WTC11 (cell line): ENCODE results near the gene LOXL4. TPM values are rescaled to one million over a fixed set of nuclear protein-coding genes. Genes with fewer than 3 reads are reported as not detected.

Experiments
- ATAC-seq: fragments of 200-7000 bp; cut with Tn5 transposase; 2 replicates; pipeline ENCODE4 v1.10.0; 2021; ENCODE audit warnings: mild to moderate bottlenecking, moderate library complexity
- CTCF ChIA-PET: fragments of 300-600 bp; sonication (Branson Sonifier 250); formaldehyde crosslinking; loops from one replicate; lab custom pipeline; 2021; ENCODE audit warnings: antibody characterized with exemption; lab: Charles Lee
- POLR2A ChIA-PET: fragments of 350-600 bp; sonication (Branson Sonifier 250); formaldehyde crosslinking; loops from one replicate; lab custom pipeline; 2021; ENCODE audit warnings: antibody characterized with exemption; lab: Charles Lee
- DNase-seq: peaks from one replicate; pipeline ENCODE4 v3.0.0; 2021; ENCODE audit warnings: low spot score
- H3K27ac Mint-ChIP-seq: 2 replicates; pipeline ENCODE4 v1.8.0; 2021; ENCODE audit warnings: mixed read lengths
- H3K27me3 Mint-ChIP-seq: 2 replicates; pipeline ENCODE4 v1.8.0; 2021; ENCODE audit warnings: low read depth, mild to moderate bottlenecking, moderate library complexity, mixed read lengths
- H3K36me3 Mint-ChIP-seq: 2 replicates; pipeline ENCODE4 v1.8.0; 2021; ENCODE audit warnings: mixed read lengths
- H3K4me1 Mint-ChIP-seq: 2 replicates; pipeline ENCODE4 v1.8.0; 2022; ENCODE audit warnings: mixed read lengths
- H3K4me3 Mint-ChIP-seq: 2 replicates; pipeline ENCODE4 v1.8.0; 2021; ENCODE audit warnings: mild to moderate bottlenecking, moderate library complexity, mixed read lengths
- H3K9me3 Mint-ChIP-seq: 2 replicates; pipeline ENCODE4 v1.8.0; 2021; ENCODE audit warnings: mixed read lengths
- CBFB ChIP-seq: sonication (generic); formaldehyde crosslinking; IDR thresholded peaks from 2 replicates; pipeline ENCODE4 v1.8.1; 2022; ENCODE audit warnings: mild to moderate bottlenecking, low read depth, missing genetic modification reagents
- EMX1 ChIP-seq: fragments of 250-450 bp; sonication (Bioruptor Pico); IDR thresholded peaks from 2 replicates; pipeline ENCODE4 v1.8.0; 2021; ENCODE audit warnings: mild to moderate bottlenecking
- FOXK1 ChIP-seq: sonication (generic); formaldehyde crosslinking; IDR thresholded peaks from 2 replicates; pipeline ENCODE4 v1.8.0; 2022; ENCODE audit warnings: mild to moderate bottlenecking, moderate library complexity, missing genetic modification reagents
- JAZF1 ChIP-seq: fragments of 250-450 bp; sonication (Bioruptor Pico); IDR thresholded peaks from 2 replicates; pipeline ENCODE4 v1.9.0; 2021; ENCODE audit warnings: moderate library complexity, mild to moderate bottlenecking, inconsistent platforms
- JUN ChIP-seq: sonication (generic); formaldehyde crosslinking; IDR thresholded peaks from 2 replicates; pipeline ENCODE4 v1.8.0; 2023; ENCODE audit warnings: mild to moderate bottlenecking, missing genetic modification reagents
- PRRX2 ChIP-seq: fragments of 250-450 bp; sonication (Bioruptor Pico); IDR thresholded peaks from 2 replicates; pipeline ENCODE4 v1.8.0; 2021; ENCODE audit warnings: mild to moderate bottlenecking
- RORB ChIP-seq: fragments of 250-450 bp; sonication (Bioruptor Pico); IDR thresholded peaks from 2 replicates; pipeline ENCODE4 v1.9.0; 2021; ENCODE audit warnings: mild to moderate bottlenecking
- SOX15 ChIP-seq: fragments of 250-450 bp; sonication (Bioruptor Pico); IDR thresholded peaks from 2 replicates; pipeline ENCODE4 v1.9.0; 2021; ENCODE audit warnings: mild to moderate bottlenecking
- TEAD1 ChIP-seq: sonication (generic); formaldehyde crosslinking; IDR thresholded peaks from 2 replicates; pipeline ENCODE4 v1.8.0; 2022; ENCODE audit warnings: mild to moderate bottlenecking, missing genetic modification reagents
- ZNF671 ChIP-seq: fragments of 250-450 bp; sonication (Bioruptor Pico); IDR thresholded peaks from 2 replicates; pipeline ENCODE4 v1.8.0; 2021; ENCODE audit warnings: mild to moderate bottlenecking
- total RNA-seq: library from RNA; stranded (reverse); gene quantifications from 3 replicates; pipeline ENCODE4 v1.2.3, GENCODE V29; 2021
- TF ChIP-seq, protein P1 (sequence below): sonication (generic); formaldehyde crosslinking; IDR thresholded peaks from 2 replicates; pipeline ENCODE4 v1.8.0; 2022; ENCODE audit warnings: missing genetic modification reagents
- TF ChIP-seq, protein P2 (sequence below): sonication (generic); formaldehyde crosslinking; IDR thresholded peaks from 2 replicates; pipeline ENCODE4 v1.8.1; 2022; ENCODE audit warnings: low read depth, mild to moderate bottlenecking, moderate library complexity, missing genetic modification reagents, borderline replicate concordance
- TF ChIP-seq, protein P3 (sequence below): fragments of 250-450 bp; sonication (Bioruptor Pico); conservative IDR thresholded peaks from 2 replicates; pipeline ENCODE4 v1.9.0; 2021; ENCODE audit warnings: mild to moderate bottlenecking
- TF ChIP-seq, protein P4 (sequence below): sonication (generic); formaldehyde crosslinking; IDR thresholded peaks from 2 replicates; pipeline ENCODE4 v1.8.1; 2022; ENCODE audit warnings: mild to moderate bottlenecking, missing genetic modification reagents, moderate library complexity, borderline replicate concordance
- TF ChIP-seq, protein P5 (sequence below): sonication (generic); formaldehyde crosslinking; IDR thresholded peaks from 2 replicates; pipeline ENCODE4 v1.8.1; 2022; ENCODE audit warnings: low read depth, missing genetic modification reagents, borderline replicate concordance

Gene LOXL4
- total RNA-seq, 1 experiment from 2014 or later, result 0.35 TPM

DNA sequence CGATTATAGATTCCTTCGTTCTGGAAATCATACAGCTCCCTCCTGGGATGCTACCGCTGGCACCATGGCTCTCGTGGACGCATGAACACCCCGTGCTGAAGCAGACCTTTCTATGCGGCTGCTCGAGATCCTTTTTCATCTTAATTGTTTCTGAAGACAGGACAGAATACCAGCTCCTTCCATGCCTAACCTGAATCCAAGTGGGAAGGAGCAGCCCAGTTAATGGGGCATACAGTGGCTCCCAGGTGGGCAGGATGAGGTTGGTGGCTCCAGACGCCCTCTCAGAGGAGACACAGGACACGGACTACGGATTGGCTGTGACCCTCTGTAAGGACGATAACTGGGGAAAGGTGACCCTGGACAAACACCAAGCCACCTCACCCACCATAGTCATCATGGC, 18.4 kb upstream of the LOXL4 start:
- POLR2A ChIA-PET, result no interaction called here
- Mint-ChIP-seq H3K27me3 (no peaks in the 10 kb centered on the region), H3K36me3 (no peaks in the 10 kb centered on the region), H3K4me3 (no peak overlapping the region), H3K4me1 (peaks cover 17% of the 10 kb centered on the region), H3K27ac (no peak overlapping the region), H3K9me3 (peaks cover 3% of the 10 kb centered on the region; the same call in 1 of the 2 replicates)
- TF ChIP-seq, protein P1, sequence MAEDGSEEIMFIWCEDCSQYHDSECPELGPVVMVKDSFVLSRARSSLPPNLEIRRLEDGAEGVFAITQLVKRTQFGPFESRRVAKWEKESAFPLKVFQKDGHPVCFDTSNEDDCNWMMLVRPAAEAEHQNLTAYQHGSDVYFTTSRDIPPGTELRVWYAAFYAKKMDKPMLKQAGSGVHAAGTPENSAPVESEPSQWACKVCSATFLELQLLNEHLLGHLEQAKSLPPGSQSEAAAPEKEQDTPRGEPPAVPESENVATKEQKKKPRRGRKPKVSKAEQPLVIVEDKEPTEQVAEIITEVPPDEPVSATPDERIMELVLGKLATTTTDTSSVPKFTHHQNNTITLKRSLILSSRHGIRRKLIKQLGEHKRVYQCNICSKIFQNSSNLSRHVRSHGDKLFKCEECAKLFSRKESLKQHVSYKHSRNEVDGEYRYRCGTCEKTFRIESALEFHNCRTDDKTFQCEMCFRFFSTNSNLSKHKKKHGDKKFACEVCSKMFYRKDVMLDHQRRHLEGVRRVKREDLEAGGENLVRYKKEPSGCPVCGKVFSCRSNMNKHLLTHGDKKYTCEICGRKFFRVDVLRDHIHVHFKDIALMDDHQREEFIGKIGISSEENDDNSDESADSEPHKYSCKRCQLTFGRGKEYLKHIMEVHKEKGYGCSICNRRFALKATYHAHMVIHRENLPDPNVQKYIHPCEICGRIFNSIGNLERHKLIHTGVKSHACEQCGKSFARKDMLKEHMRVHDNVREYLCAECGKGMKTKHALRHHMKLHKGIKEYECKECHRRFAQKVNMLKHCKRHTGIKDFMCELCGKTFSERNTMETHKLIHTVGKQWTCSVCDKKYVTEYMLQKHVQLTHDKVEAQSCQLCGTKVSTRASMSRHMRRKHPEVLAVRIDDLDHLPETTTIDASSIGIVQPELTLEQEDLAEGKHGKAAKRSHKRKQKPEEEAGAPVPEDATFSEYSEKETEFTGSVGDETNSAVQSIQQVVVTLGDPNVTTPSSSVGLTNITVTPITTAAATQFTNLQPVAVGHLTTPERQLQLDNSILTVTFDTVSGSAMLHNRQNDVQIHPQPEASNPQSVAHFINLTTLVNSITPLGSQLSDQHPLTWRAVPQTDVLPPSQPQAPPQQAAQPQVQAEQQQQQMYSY (CRISPR knock-in tag), result no peak
- no peak for TF ChIP-seq JAZF1 (CRISPR knock-in tag)
- TF ChIP-seq, protein P2, sequence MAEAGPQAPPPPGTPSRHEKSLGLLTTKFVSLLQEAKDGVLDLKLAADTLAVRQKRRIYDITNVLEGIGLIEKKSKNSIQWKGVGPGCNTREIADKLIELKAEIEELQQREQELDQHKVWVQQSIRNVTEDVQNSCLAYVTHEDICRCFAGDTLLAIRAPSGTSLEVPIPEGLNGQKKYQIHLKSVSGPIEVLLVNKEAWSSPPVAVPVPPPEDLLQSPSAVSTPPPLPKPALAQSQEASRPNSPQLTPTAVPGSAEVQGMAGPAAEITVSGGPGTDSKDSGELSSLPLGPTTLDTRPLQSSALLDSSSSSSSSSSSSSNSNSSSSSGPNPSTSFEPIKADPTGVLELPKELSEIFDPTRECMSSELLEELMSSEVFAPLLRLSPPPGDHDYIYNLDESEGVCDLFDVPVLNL, result no peak
- no peak for TF ChIP-seq CBFB (CRISPR knock-in tag)
- no peak for TF ChIP-seq RORB (CRISPR knock-in tag)
- TF ChIP-seq, protein P3, sequence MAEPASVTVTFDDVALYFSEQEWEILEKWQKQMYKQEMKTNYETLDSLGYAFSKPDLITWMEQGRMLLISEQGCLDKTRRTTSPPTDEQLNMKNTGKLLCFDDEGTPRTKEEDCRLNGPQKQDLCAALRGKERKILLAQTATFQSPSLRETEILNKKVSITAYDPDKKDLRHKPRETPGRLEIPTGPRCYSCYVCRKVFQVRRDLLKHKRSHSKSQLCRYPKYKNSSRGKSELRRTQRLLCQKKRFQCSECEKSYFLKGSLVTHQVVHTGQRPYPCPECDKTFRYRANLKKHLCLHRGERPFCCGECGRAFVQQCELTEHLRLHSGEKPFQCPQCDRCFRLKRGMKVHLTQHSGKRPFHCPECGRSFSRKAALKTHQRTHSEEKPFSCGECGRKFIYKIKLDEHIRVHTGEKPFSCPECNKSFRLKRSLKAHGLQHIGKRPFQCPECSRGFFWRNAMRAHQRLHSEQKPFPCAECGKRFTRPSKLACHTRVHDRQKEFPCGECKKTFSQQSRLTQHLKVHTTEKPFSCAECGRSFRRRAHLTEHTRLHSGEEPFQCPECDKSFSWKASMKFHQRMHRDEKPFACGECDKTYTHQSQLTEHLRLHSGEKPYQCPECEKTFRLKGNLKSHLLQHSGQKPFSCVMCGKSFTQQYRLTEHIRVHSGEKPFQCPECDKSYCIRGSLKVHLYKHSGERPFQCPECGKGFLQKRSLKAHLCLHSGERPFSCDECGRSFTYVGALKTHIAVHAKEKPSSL (CRISPR knock-in tag), result no peak
- no peak for TF ChIP-seq JUN
- TF ChIP-seq EMX1 (CRISPR knock-in tag), result no peak
- no peak for TF ChIP-seq FOXK1 (CRISPR knock-in tag)
- TF ChIP-seq TEAD1 (CRISPR knock-in tag), result no peak
- no peak for TF ChIP-seq SOX15
- TF ChIP-seq, protein P4, sequence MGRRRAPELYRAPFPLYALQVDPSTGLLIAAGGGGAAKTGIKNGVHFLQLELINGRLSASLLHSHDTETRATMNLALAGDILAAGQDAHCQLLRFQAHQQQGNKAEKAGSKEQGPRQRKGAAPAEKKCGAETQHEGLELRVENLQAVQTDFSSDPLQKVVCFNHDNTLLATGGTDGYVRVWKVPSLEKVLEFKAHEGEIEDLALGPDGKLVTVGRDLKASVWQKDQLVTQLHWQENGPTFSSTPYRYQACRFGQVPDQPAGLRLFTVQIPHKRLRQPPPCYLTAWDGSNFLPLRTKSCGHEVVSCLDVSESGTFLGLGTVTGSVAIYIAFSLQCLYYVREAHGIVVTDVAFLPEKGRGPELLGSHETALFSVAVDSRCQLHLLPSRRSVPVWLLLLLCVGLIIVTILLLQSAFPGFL (CRISPR knock-in tag), result no peak
- TF ChIP-seq, protein P5, sequence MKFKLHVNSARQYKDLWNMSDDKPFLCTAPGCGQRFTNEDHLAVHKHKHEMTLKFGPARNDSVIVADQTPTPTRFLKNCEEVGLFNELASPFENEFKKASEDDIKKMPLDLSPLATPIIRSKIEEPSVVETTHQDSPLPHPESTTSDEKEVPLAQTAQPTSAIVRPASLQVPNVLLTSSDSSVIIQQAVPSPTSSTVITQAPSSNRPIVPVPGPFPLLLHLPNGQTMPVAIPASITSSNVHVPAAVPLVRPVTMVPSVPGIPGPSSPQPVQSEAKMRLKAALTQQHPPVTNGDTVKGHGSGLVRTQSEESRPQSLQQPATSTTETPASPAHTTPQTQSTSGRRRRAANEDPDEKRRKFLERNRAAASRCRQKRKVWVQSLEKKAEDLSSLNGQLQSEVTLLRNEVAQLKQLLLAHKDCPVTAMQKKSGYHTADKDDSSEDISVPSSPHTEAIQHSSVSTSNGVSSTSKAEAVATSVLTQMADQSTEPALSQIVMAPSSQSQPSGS (CRISPR knock-in tag), result no peak
- no peak for TF ChIP-seq PRRX2 (CRISPR knock-in tag)
- DNase-seq (no peak), ATAC-seq (no peak)
- CTCF ChIA-PET, result interaction anchor here (1.7 kb wide), 1 partner anchor 23 kb away, joined by 7 read pairs; no protein-coding TSS in a partner anchor

DNA sequence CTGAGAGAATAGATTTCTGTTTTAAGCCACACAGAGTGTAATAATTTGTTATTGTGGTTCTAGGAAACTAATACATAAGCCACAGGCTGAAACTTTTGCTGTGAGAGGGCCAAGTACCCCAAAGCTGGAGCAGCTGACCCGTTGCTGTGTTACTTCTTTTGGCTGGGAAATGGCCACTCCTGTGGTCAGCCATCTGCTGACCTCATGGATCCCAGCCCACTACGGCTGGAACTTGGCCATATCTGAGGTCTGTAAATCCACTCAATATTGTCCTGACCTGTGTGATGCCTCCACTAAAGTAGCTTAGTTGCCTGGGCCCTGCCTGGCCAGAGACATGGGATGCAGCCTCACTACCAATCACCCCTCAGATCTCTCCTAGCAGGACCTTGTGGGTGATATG, 17.4 kb upstream of the LOXL4 start:
- CTCF ChIA-PET, result interaction anchor here (1.7 kb wide), 1 partner anchor 24 kb away, joined by 7 read pairs; no protein-coding TSS in a partner anchor
- TF ChIP-seq ZNF671, result no peak
- Mint-ChIP-seq H3K4me3 (no peak overlapping the region), H3K27ac (no peak overlapping the region), H3K9me3 (peaks cover 8% of the 10 kb centered on the region; the same call in 1 of the 2 replicates), H3K27me3 (no peaks in the 10 kb centered on the region), H3K4me1 (peaks cover 10% of the 10 kb centered on the region), H3K36me3 (no peaks in the 10 kb centered on the region)
- POLR2A ChIA-PET, result no interaction called here
- DNase-seq (no peak), ATAC-seq (no peak)
